ENCODE data around the gene PROCA1. TPM values are rescaled to one million over a fixed set of nuclear protein-coding genes. Genes with fewer than 3 reads are reported as not detected.
"Not testable (repeated sequence)": the region's sequence is repeated elsewhere in the genome, so short reads cannot be mapped to it uniquely, and the experiment has no call there.

Gene PROCA1
- total RNA-seq, 1 experiment from 2014 or later: 14.2 TPM

- H3F3A ChIP-seq (ENCODE audit: insufficient read depth, low read depth): peaks cover 85% of the 10 kb centered on the region
- H3K9me3 ChIP-seq (ENCODE audit: insufficient read depth, low read depth): no peaks in the 10 kb centered on the region
- peaks cover 51% of the 10 kb centered on the region for H3K4me1 ChIP-seq (replicated peaks; ENCODE audit: insufficient read depth)
- peaks cover 35% of the 10 kb centered on the region for H3K36me3 ChIP-seq (ENCODE audit: low read depth)
- TF ChIP-seq, protein P1, sequence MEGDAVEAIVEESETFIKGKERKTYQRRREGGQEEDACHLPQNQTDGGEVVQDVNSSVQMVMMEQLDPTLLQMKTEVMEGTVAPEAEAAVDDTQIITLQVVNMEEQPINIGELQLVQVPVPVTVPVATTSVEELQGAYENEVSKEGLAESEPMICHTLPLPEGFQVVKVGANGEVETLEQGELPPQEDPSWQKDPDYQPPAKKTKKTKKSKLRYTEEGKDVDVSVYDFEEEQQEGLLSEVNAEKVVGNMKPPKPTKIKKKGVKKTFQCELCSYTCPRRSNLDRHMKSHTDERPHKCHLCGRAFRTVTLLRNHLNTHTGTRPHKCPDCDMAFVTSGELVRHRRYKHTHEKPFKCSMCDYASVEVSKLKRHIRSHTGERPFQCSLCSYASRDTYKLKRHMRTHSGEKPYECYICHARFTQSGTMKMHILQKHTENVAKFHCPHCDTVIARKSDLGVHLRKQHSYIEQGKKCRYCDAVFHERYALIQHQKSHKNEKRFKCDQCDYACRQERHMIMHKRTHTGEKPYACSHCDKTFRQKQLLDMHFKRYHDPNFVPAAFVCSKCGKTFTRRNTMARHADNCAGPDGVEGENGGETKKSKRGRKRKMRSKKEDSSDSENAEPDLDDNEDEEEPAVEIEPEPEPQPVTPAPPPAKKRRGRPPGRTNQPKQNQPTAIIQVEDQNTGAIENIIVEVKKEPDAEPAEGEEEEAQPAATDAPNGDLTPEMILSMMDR (conservative IDR thresholded peaks at IDR 0.05): no peak; the same call in 1 of the 2 replicates
- TF ChIP-seq EZH2 (IDR thresholded peaks at IDR 0.05; ENCODE audit: low read depth): no peak
- H3K27ac ChIP-seq: peak overlapping the region; percentile 82
- intact Hi-C loops (cut with micrococcal nuclease; ENCODE audit: unreplicated experiment): loop anchor here (10.0 kb wide), 1 partner anchor 390 kb away; no protein-coding TSS in a partner anchor
- peaks cover 44% of the 10 kb centered on the region for H4K20me1 ChIP-seq (ENCODE audit: insufficient read depth)
- ChIA-PET POLR2A (ENCODE audit: unreplicated experiment) (interaction anchor here (0.6 to 1.7 kb wide), 4 partner anchors 22 to 227 kb away, joined by 3 to 34 read pairs (median 4); no protein-coding TSS in a partner anchor), CTCF (interaction anchor here (2.8 kb wide), 1 partner anchor 21 kb away, joined by 47 read pairs; no protein-coding TSS in a partner anchor)
- TSS peak; percentile 33 for BruUV-seq (replicated peaks)
- peak overlapping the region; percentile 87 for H3K4me3 ChIP-seq
- H3K27me3 ChIP-seq (ENCODE audit: insufficient read depth, low read depth): no peaks in the 10 kb centered on the region
- no peaks in the 10 kb centered on the region for H3K9me2 ChIP-seq (ENCODE audit: insufficient read depth)
- H3K4me2 ChIP-seq: peak overlapping the region; percentile 97
- peaks cover 59% of the 10 kb centered on the region for H3K79me2 ChIP-seq (ENCODE audit: low read depth)
- 0 out of 2 replicates have a peak overlapping the region, but pooled peaks have one; percentile 65 for H2AFZ ChIP-seq
- DNase-seq: peak; percentile 39 to 66
Observed at GRCh38 chr17:28725166-28725659, 13.5 kb upstream of the PROCA1 start.

DNA sequence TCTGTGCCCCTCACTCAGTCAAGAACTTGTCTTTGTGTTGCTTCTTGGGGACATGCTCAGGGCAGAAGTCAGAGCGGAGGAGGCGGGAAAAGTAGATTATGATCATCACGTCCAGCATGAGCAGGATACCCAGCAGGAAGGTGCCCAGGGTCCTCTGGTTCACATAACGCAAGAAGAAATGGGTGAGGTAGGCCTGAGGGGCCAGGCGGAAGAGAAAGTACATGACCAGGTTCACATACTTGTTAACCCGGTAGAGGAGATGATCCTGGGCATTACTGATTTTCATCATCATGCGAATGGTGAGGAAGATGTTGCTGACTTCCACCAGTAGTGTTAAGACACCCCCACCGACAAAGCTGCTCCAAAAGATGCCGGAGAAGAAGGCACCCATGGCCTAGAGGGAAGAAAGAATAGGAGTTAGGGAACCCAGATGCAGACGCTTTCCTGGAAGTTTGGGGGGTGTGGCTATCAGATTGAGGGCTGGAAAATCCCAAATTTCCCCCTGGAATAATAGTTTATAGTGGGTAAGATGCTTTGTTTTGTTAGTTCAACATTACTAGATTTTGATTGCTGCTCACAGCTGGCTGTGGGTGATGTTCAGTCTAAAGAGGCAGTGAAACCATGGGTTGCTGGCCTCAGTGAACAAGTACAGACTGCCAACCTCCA is 12.9 kb upstream of the PROCA1 start:
- no peak for DNase-seq
- POLR2A ChIA-PET (ENCODE audit: unreplicated experiment): interaction anchor here (0.7 to 1.3 kb wide), 2 partner anchors 22 to 227 kb away, joined by 3 to 4 read pairs; no protein-coding TSS in a partner anchor
- peaks cover 36% of the 10 kb centered on the region for H3K36me3 ChIP-seq (ENCODE audit: low read depth)
- H3F3A ChIP-seq (ENCODE audit: insufficient read depth, low read depth): peaks cover 83% of the 10 kb centered on the region
- CTCF ChIA-PET: no interaction called here
- H3K79me2 ChIP-seq (ENCODE audit: low read depth): peaks cover 60% of the 10 kb centered on the region
- H3K27ac ChIP-seq: peak overlapping the region; percentile 82
- H3K4me3 ChIP-seq: peak overlapping the region; percentile 87
- H3K4me2 ChIP-seq: peak overlapping the region; percentile 97
- H3K27me3 ChIP-seq (ENCODE audit: insufficient read depth, low read depth): no peaks in the 10 kb centered on the region
- H3K9me3 ChIP-seq (ENCODE audit: insufficient read depth, low read depth): no peaks in the 10 kb centered on the region
- TF ChIP-seq, protein P1 (conservative IDR thresholded peaks at IDR 0.05): no peak
- TF ChIP-seq EZH2 (IDR thresholded peaks at IDR 0.05; ENCODE audit: low read depth): no peak
- intact Hi-C loops (cut with micrococcal nuclease; ENCODE audit: unreplicated experiment): loop anchor here (1.0 to 10.0 kb wide), 2 partner anchors 225 to 390 kb away; no protein-coding TSS in a partner anchor
- H4K20me1 ChIP-seq (ENCODE audit: insufficient read depth): peaks cover 44% of the 10 kb centered on the region
- no peak overlapping the region for H2AFZ ChIP-seq
- no TSS peak for BruUV-seq (replicated peaks)
- no peaks in the 10 kb centered on the region for H3K9me2 ChIP-seq (ENCODE audit: insufficient read depth)
- peaks cover 47% of the 10 kb centered on the region for H3K4me1 ChIP-seq (replicated peaks; ENCODE audit: insufficient read depth)

- POLR2A ChIA-PET (ENCODE audit: unreplicated experiment); H3K9me2 ChIP-seq (ENCODE audit: insufficient read depth); H2AFZ ChIP-seq; H3K9me3 ChIP-seq (ENCODE audit: insufficient read depth, low read depth); H3K27me3 ChIP-seq (ENCODE audit: insufficient read depth, low read depth); BruUV-seq (replicated peaks); CTCF ChIA-PET: not testable (repeated sequence)
- Histone ChIP-seq H3K4me1 (replicated peaks; ENCODE audit: insufficient read depth) (peaks cover 41% of the 10 kb centered on the region), H3F3A (ENCODE audit: insufficient read depth, low read depth) (peaks cover 81% of the 10 kb centered on the region), H3K4me2 (peak overlapping the region; percentile 97), H3K36me3 (ENCODE audit: low read depth) (peaks cover 36% of the 10 kb centered on the region), H3K27ac (peak overlapping the region; percentile 82), H4K20me1 (ENCODE audit: insufficient read depth) (peaks cover 44% of the 10 kb centered on the region), H3K79me2 (ENCODE audit: low read depth) (peaks cover 55% of the 10 kb centered on the region), H3K4me3 (peak overlapping the region; percentile 87)
- intact Hi-C loops (cut with micrococcal nuclease; ENCODE audit: unreplicated experiment): loop anchor here (1.0 to 10.0 kb wide), 2 partner anchors 225 to 391 kb away; no protein-coding TSS in a partner anchor
- peak; percentile 57 to 76 for DNase-seq
Observed at GRCh38 chr17:28723836-28724499, 12.3 kb upstream of the PROCA1 start.
